HepG2 (cell line): ENCODE measurements around the gene STAG3. TPM values are rescaled to one million over a fixed set of nuclear protein-coding genes. Genes with fewer than 3 reads are reported as not detected.
"Not testable (repeated sequence)": the region's sequence is repeated elsewhere in the genome, so short reads cannot be mapped to it uniquely, and the experiment has no call there.

Source experiments
- ATAC-seq: fragments of 200-7000 bp; cut with Tn5 transposase; 3 replicates; pipeline ENCODE4 v1.9.1; 2020; ENCODE audit warnings: mild to moderate bottlenecking, moderate library complexity
- BruUV-seq: library from RNA; stranded (reverse); fragments of 400-500 nt; replicated peaks from 2 replicates; lab custom pipeline; 2021; lab: Mats Ljungman, UMichigan
- CTCF ChIA-PET: fragments of 300-600 bp; formaldehyde crosslinking; extraction: SDS; loops from one replicate; lab custom pipeline; 2021; ENCODE audit warnings: low total read pairs, inconsistent platforms, low intra/inter-chr PET ratio; lab: Yijun Ruan, JAX
- POLR2A ChIA-PET: fragments of 350-600 bp; sonication (Branson Sonifier 250); formaldehyde crosslinking; loops from one replicate; lab custom pipeline; 2020; ENCODE audit warnings: antibody characterized with exemption, inconsistent platforms; lab: Yijun Ruan, JAX
- DNase-seq: peaks from one replicate; pipeline ENCODE4 v3.0.0-alpha.2; 2015; ENCODE audit warnings: low spot score
- FAIRE-seq: peaks from 3 replicates; lab custom pipeline; 2011; peaks lifted over from hg19 to GRCh38; lab: Jason Lieb, UNC
- H2AFZ ChIP-seq: one replicate; pipeline ENCODE4 v1.6.1; 2011; ENCODE audit warnings: low read length, inconsistent platforms
- H3K27ac ChIP-seq: fragments of 300-600 bp; 3 replicates; pipeline ENCODE4 v1.8.0; 2011; ENCODE audit warnings: mixed run types, mild to moderate bottlenecking, mixed read lengths, low read length, inconsistent platforms; ENCODE audit not compliant: insufficient read depth; ENCODE audit errors: extremely low read length
- H3K27me3 ChIP-seq, 2 experiments: fragments of 200-600 bp in 1 of 2; 2 replicates in 1 of 2; 3 replicates in 1 of 2; pipeline versions ENCODE4 v1.6.0 to v1.8.0; 2011; ENCODE audit warnings: low read length in 2 of 2, mild to moderate bottlenecking in 2 of 2, moderate library complexity in 2 of 2, inconsistent platforms in 1 of 2; ENCODE audit not compliant: insufficient read depth in 2 of 2, control insufficient read depth in 1 of 2
- H3K36me3 ChIP-seq, 2 experiments: fragments of 200-600 bp in 1 of 2; replicated peaks in 1 of 2; 2 replicates in 1 of 2; 3 replicates in 1 of 2; pipeline versions ENCODE4 v1.5.1 to v1.8.0; 2011; ENCODE audit warnings: low read length in 2 of 2, inconsistent platforms in 1 of 2; ENCODE audit not compliant: insufficient read depth in 2 of 2, control insufficient read depth in 1 of 2
- H3K4me1 ChIP-seq: 2 replicates; pipeline ENCODE4 v1.5.1; 2012; ENCODE audit warnings: low read length, inconsistent platforms; ENCODE audit not compliant: insufficient read depth
- H3K4me2 ChIP-seq: 2 replicates; pipeline ENCODE4 v1.6.0; 2011; ENCODE audit warnings: low read depth, low read length, inconsistent platforms
- H3K4me3 ChIP-seq, 3 experiments: fragments of 200-600 bp in 1 of 3; sonication (generic), shearing (Covaris generic) in 1 of 3; replicated peaks in 1 of 3; 2 replicates each; pipeline ENCODE4 v1.5.1; 2011 to 2016; ENCODE audit warnings: low read length in 3 of 3, inconsistent platforms in 2 of 3, low read depth in 2 of 3, mild to moderate bottlenecking in 2 of 3, control low read depth in 1 of 3, mixed read lengths in 1 of 3; ENCODE audit not compliant: insufficient read depth in 1 of 3
- H3K79me2 ChIP-seq: one replicate; pipeline ENCODE4 v1.6.1; 2011; ENCODE audit warnings: low read length, inconsistent platforms; ENCODE audit not compliant: insufficient read depth
- H3K9ac ChIP-seq: 2 replicates; pipeline ENCODE4 v1.6.0; 2011; ENCODE audit warnings: mild to moderate bottlenecking, low read depth, low read length, inconsistent platforms; ENCODE audit not compliant: insufficient read depth
- H3K9me3 ChIP-seq: 2 replicates; pipeline ENCODE4 v1.5.1; 2012; ENCODE audit warnings: mild to moderate bottlenecking, low read length
- H4K20me1 ChIP-seq: 2 replicates; pipeline ENCODE4 v1.6.0; 2011; ENCODE audit warnings: inconsistent platforms, mild to moderate bottlenecking, low read length, moderate library complexity; ENCODE audit not compliant: insufficient read depth
- DPF2 ChIP-seq: sonication (generic); formaldehyde crosslinking; IDR thresholded peaks from 2 replicates; pipeline ENCODE4 v1.4.0; 2020; ENCODE audit warnings: mild to moderate bottlenecking, low read depth, missing genetic modification reagents, borderline replicate concordance
- FOXK1 ChIP-seq: sonication (generic); formaldehyde crosslinking; IDR thresholded peaks from 2 replicates; pipeline ENCODE4 v1.4.0; 2020; ENCODE audit warnings: low read depth, missing genetic modification reagents, borderline replicate concordance
- HOXD1 ChIP-seq: sonication (generic); formaldehyde crosslinking; IDR thresholded peaks from 2 replicates; pipeline ENCODE4 v1.5.0; 2020; ENCODE audit warnings: missing genetic modification reagents
- ISL2 ChIP-seq: sonication (generic); formaldehyde crosslinking; IDR thresholded peaks from 2 replicates; pipeline ENCODE4 v1.5.0; 2020; ENCODE audit warnings: missing genetic modification reagents
- KDM4B ChIP-seq: sonication (generic); formaldehyde crosslinking; IDR thresholded peaks from 2 replicates; pipeline ENCODE4 v1.4.0; 2020; ENCODE audit warnings: missing genetic modification reagents
- RBAK ChIP-seq: sonication (generic); formaldehyde crosslinking; IDR thresholded peaks from 2 replicates; pipeline ENCODE4 v1.5.1; 2020; ENCODE audit warnings: mild to moderate bottlenecking, missing genetic modification reagents
- REPIN1 ChIP-seq: sonication (generic); formaldehyde crosslinking; IDR thresholded peaks from 2 replicates; pipeline ENCODE4 v1.8.0; 2022; ENCODE audit warnings: missing genetic modification reagents, low read depth, mild to moderate bottlenecking, borderline replicate concordance
- SNAPC5 ChIP-seq: sonication (generic); formaldehyde crosslinking; IDR thresholded peaks from 2 replicates; pipeline ENCODE4 v1.8.1; 2023; ENCODE audit warnings: mild to moderate bottlenecking, missing genetic modification reagents, borderline replicate concordance
- SUZ12 ChIP-seq: fragments of 150-350 bp; IDR thresholded peaks from 2 replicates; pipeline ENCODE4 v1.6.1; 2014; ENCODE audit warnings: low read depth, low read length
- ZBTB43 ChIP-seq: sonication (generic); formaldehyde crosslinking; conservative IDR thresholded peaks from 2 replicates; pipeline ENCODE4 v1.4.0; 2020; ENCODE audit warnings: missing genetic modification reagents
- ZNF329 ChIP-seq: sonication (generic); formaldehyde crosslinking; IDR thresholded peaks from 2 replicates; pipeline ENCODE4 v1.9.0; 2021; ENCODE audit warnings: low read depth, mild to moderate bottlenecking, missing genetic modification reagents
- ZNF383 ChIP-seq: sonication (generic); formaldehyde crosslinking; IDR thresholded peaks from 2 replicates; pipeline ENCODE4 v1.4.0; 2020; ENCODE audit warnings: missing genetic modification reagents, mild to moderate bottlenecking, borderline replicate concordance
- ZNF446 ChIP-seq: sonication (generic); formaldehyde crosslinking; IDR thresholded peaks from 2 replicates; pipeline ENCODE4 v1.5.0; 2020; ENCODE audit warnings: mild to moderate bottlenecking, missing genetic modification reagents
- ZSCAN5A ChIP-seq: sonication (generic); formaldehyde crosslinking; IDR thresholded peaks from 2 replicates; pipeline ENCODE4 v1.8.0; 2022; ENCODE audit warnings: mild to moderate bottlenecking, missing genetic modification reagents, borderline replicate concordance
- WGBS: methylation state at CpG from one replicate; pipeline ENCODE4 v1.1.6; 2017; ENCODE audit warnings: low lambda C conversion rate; 5-methylcytosine and 5-hydroxymethylcytosine counted together
- in situ Hi-C: cut with HindIII; loops from 2 replicates; pipeline ENCODE4 v1.10.0; 2017; ENCODE audit warnings: low pct_unique_long_range_greater_than_20kb; ENCODE audit not compliant: extremely low pct_ligation_motif_present
- intact Hi-C: fragments of 100-400 bp; cut with micrococcal nuclease; formaldehyde crosslinking; loops from one replicate; pipeline ENCODE4 v1.10.0; 2022; ENCODE audit not compliant: unreplicated experiment
- polyA plus RNA-seq, 8 experiments: library from polyadenylated mRNA; depleted of rRNA in 3 of 8; stranded (reverse) in 7 of 8; unstranded in 1 of 8; fragments of >200 nt; fragmentation: Illumina TruSeq in 4 of 8; extraction: Trizol in 4 of 8; gene quantifications; 2 replicates each; pipeline versions ENCODE4 v1.2.1 to v1.2.3, GENCODE V29; 2011 to 2016; ENCODE audit warnings: low read depth in 4 of 8, missing spikeins in 1 of 8, mixed read lengths in 1 of 8; ENCODE audit not compliant: insufficient read depth in 1 of 8
- total RNA-seq, 5 experiments: library from RNA; depleted of rRNA; stranded (reverse); fragments of >200 nt; fragmentation: Illumina TruSeq; extraction: Trizol; gene quantifications; 2 replicates each; pipeline ENCODE4 v1.2.3, GENCODE V29; 2016; ENCODE audit warnings: low read depth in 1 of 5

Gene STAG3
- total and polyA plus RNA-seq, 2 of the 13 experiments (the other 11 are each of a cell fraction or from before 2014, with no cell fraction given) = 0.09 to 0.33 TPM

- 67% methylated on average over 5 of the region's 5 CpGs for WGBS
- DNase-seq, FAIRE-seq: not testable (repeated sequence)
These were observed 36.6 kb downstream of the STAG3 start for GRCh38 chr7:100214356-100214755.

GRCh38 chr7:100215895-100216294 lies 38.2 kb downstream of the STAG3 start:
- no peak overlapping the region for H3K27ac ChIP-seq
- peaks cover under 1 to 2% of the 10 kb centered on the region in 2 experiments; a peak in 2 of 5 replicates for H3K36me3 ChIP-seq
- no peak for FAIRE-seq
- no TSS peak for BruUV-seq
- H3K9me3 ChIP-seq = no peaks in the 10 kb centered on the region
- peaks cover 34% of the 10 kb centered on the region for H3K4me1 ChIP-seq
- DNase-seq = no peak
- in situ Hi-C loops (no loop called here), intact Hi-C loops (loop anchor here (2.0 kb wide), 1 partner anchor 83 kb away; no protein-coding TSS in a partner anchor)
- WGBS = 74% methylated on average over 6 of the region's 6 CpGs
- ChIA-PET CTCF (interaction anchor here (0.6 to 2.6 kb wide), 2 partner anchors 31 to 83 kb away, joined by 3 to 17 read pairs; no protein-coding TSS in a partner anchor), POLR2A (interaction anchor here (2.0 kb wide), 1 partner anchor 83 kb away, joined by 4 read pairs; no protein-coding TSS in a partner anchor)
- no peaks in the 10 kb centered on the region for H3K27me3 ChIP-seq
- H3K79me2 ChIP-seq = no peaks in the 10 kb centered on the region
- no peak overlapping the region for H3K4me3 ChIP-seq
- no peak for ATAC-seq
- H4K20me1 ChIP-seq = no peaks in the 10 kb centered on the region
- H2AFZ ChIP-seq = no peak overlapping the region
- H3K4me2 ChIP-seq = no peak overlapping the region
- H3K9ac ChIP-seq = no peak overlapping the region
- TF ChIP-seq ZNF329 (CRISPR knock-in tag) = no peak
- TF ChIP-seq REPIN1 (CRISPR knock-in tag) = no peak
- TF ChIP-seq ZNF383 (CRISPR knock-in tag) = no peak
- TF ChIP-seq RBAK (CRISPR knock-in tag) = no peak
- no peak for TF ChIP-seq SNAPC5 (CRISPR knock-in tag)
- no peak for TF ChIP-seq FOXK1 (CRISPR knock-in tag)
- no peak for TF ChIP-seq HOXD1
- TF ChIP-seq DPF2 (CRISPR knock-in tag) = no peak
- no peak for TF ChIP-seq ZSCAN5A (CRISPR knock-in tag)
- no peak for TF ChIP-seq KDM4B (CRISPR knock-in tag)
- no peak for TF ChIP-seq ISL2
- TF ChIP-seq SUZ12 = no peak
- no peak for TF ChIP-seq ZNF446 (CRISPR knock-in tag)
- TF ChIP-seq ZBTB43 (CRISPR knock-in tag) = no peak

More at GRCh38 chr7:100214356-100214755, 36.6 kb downstream of the STAG3 start:
- H3K27ac ChIP-seq, BruUV-seq, intact Hi-C loops, H3K36me3 ChIP-seq, POLR2A ChIA-PET, H3K4me3 ChIP-seq, CTCF ChIA-PET, H3K9me3 ChIP-seq, H2AFZ ChIP-seq, H3K27me3 ChIP-seq, H3K79me2 ChIP-seq, H3K9ac ChIP-seq, H4K20me1 ChIP-seq, H3K4me2 ChIP-seq: not testable (repeated sequence)
- peak; percentile 17 for ATAC-seq
- H3K4me1 ChIP-seq = peaks cover 34% of the 10 kb centered on the region
- in situ Hi-C loops = loop anchor here (5.0 kb wide), 1 partner anchor 82 kb away; no protein-coding TSS in a partner anchor
